ENCODE data around the gene GAL3ST3.

DNA sequence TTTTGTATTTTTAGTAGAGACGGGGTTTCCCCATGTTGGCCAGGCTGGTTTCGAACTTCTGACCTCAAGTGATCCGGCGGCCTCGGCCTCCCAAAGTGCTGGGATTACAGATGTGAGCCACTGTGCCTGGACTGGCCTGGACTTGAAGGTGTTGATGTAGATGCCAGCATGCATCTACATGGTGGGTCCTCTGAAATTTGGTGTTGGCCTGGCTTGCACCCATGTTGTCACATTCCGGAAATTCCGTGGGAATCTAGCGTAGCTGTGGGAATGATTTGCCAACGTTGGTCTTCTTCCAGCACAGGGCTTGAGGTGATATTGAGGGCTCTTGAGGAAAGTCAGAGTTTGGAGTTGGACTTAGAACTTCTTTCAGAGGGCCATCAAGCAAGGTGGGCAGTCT lies 27.6 kb upstream of the GAL3ST3 start:
- TF ChIP-seq FOXA1 (IDR thresholded peaks at IDR 0.05) (no peak), FOXK2 (IDR thresholded peaks at IDR 0.05) (no peak), TARDBP (IDR thresholded peaks at IDR 0.05) (no peak), ELF4 (IDR thresholded peaks at IDR 0.05) (no peak), HDGF (IDR thresholded peaks at IDR 0.05; ENCODE audit: borderline replicate concordance) (no peak)
